Measurements from ENCODE around the gene SLC48A1.

The SLC48A1 gene

GRCh38 chr12:47748899-47749298, 24.1 kb upstream of the SLC48A1 start:
- Histone ChIP-seq H3K27me3 (no peaks in the 10 kb centered on the region), H3K9me3 (no peaks in the 10 kb centered on the region), H3K4me3 (ENCODE audit: low read depth, low read length) (no peak overlapping the region), H3K4me1 (peaks cover 16% of the 10 kb centered on the region), H3K36me3 (no peaks in the 10 kb centered on the region)
- TF ChIP-seq CTCF (IDR thresholded peaks at IDR 0.05; ENCODE audit: low read depth, low read length): no peak
- no peak for DNase-seq

- Histone ChIP-seq H3K9me3 (no peaks in the 10 kb centered on the region), H3K36me3 (no peaks in the 10 kb centered on the region), H3K4me3 (ENCODE audit: low read depth, low read length) (no peak overlapping the region), H3K27me3 (no peaks in the 10 kb centered on the region), H3K4me1 (peaks cover 30% of the 10 kb centered on the region)
- no peak for DNase-seq
- no peak for TF ChIP-seq CTCF (IDR thresholded peaks at IDR 0.05; ENCODE audit: low read depth, low read length)
Observed at GRCh38 chr12:47750229-47750798, 22.7 kb upstream of the SLC48A1 start.

GRCh38 chr12:47750916-47751470, 22.0 kb upstream of the SLC48A1 start:
- Histone ChIP-seq H3K9me3 (no peaks in the 10 kb centered on the region), H3K4me1 (peaks cover 37% of the 10 kb centered on the region), H3K27me3 (no peaks in the 10 kb centered on the region), H3K36me3 (no peaks in the 10 kb centered on the region), H3K4me3 (ENCODE audit: low read depth, low read length) (no peak overlapping the region)
- no peak for DNase-seq
- no peak for TF ChIP-seq CTCF (IDR thresholded peaks at IDR 0.05; ENCODE audit: low read depth, low read length)

- Histone ChIP-seq H3K4me1 (peaks cover 42% of the 10 kb centered on the region), H3K27me3 (no peaks in the 10 kb centered on the region), H3K9me3 (no peaks in the 10 kb centered on the region), H3K36me3 (no peaks in the 10 kb centered on the region), H3K4me3 (ENCODE audit: low read depth, low read length) (no peak overlapping the region)
- no peak for TF ChIP-seq CTCF (IDR thresholded peaks at IDR 0.05; ENCODE audit: low read depth, low read length)
- no peak for DNase-seq
Observed at GRCh38 chr12:47751561-47751960, 21.5 kb upstream of the SLC48A1 start.

GRCh38 chr12:47752121-47752520, 20.9 kb upstream of the SLC48A1 start:
- Histone ChIP-seq H3K4me3 (ENCODE audit: low read depth, low read length) (no peak overlapping the region), H3K9me3 (no peaks in the 10 kb centered on the region), H3K36me3 (no peaks in the 10 kb centered on the region), H3K4me1 (peaks cover 42% of the 10 kb centered on the region), H3K27me3 (no peaks in the 10 kb centered on the region)
- TF ChIP-seq CTCF (IDR thresholded peaks at IDR 0.05; ENCODE audit: low read depth, low read length): no peak
- no peak for DNase-seq

- Histone ChIP-seq H3K4me1 (peaks cover 42% of the 10 kb centered on the region), H3K27me3 (no peaks in the 10 kb centered on the region), H3K4me3 (ENCODE audit: low read depth, low read length) (no peak overlapping the region), H3K36me3 (no peaks in the 10 kb centered on the region), H3K9me3 (no peaks in the 10 kb centered on the region)
- no peak for TF ChIP-seq CTCF (IDR thresholded peaks at IDR 0.05; ENCODE audit: low read depth, low read length)
- DNase-seq: no peak
Observed at GRCh38 chr12:47752552-47752951, 20.5 kb upstream of the SLC48A1 start.
